Lower leg skin (tissue), 4 donors: ENCODE measurements around the gene RPTOR. TPM values are rescaled to one million over a fixed set of nuclear protein-coding genes. Genes with fewer than 3 reads are reported as not detected.

ENCODE experiments used
- DNase-seq, 2 donors: peaks; one replicate each; pipeline ENCODE4 v3.0.0-alpha.2; 2019; ENCODE audit warnings: low spot score in 2 of 2
- H3K4me3 ChIP-seq: fragments of 200-600 bp; sonication (generic); 2 replicates; pipeline ENCODE4 v1.5.1; 2017; ENCODE audit warnings: mild to moderate bottlenecking, low read depth; ENCODE audit not compliant: poor library complexity, severe bottlenecking
- POLR2A ChIP-seq, 2 donors: fragments of 450-650 bp; IDR thresholded peaks; one replicate each; pipeline ENCODE4 v1.6.1; 2016 to 2017; ENCODE audit warnings: antibody characterized with exemption in 2 of 2, mild to moderate bottlenecking in 1 of 2, moderate library complexity in 1 of 2
- WGBS, 2 donors: methylation state at CpG; one replicate each; pipeline ENCODE4 v1.1.5; 2018; 5-methylcytosine and 5-hydroxymethylcytosine counted together
- intact Hi-C: fragments of 100-400 bp; cut with DNase I; formaldehyde crosslinking; loops from one replicate; pipeline ENCODE4 v1.15.0; 2023; ENCODE audit warnings: low total_unique reads
- total RNA-seq, 4 donors: library from RNA; depleted of rRNA; stranded (reverse); fragments of >200 nt; gene quantifications; one replicate each; pipeline ENCODE4 v1.1.0, GENCODE V29; 2016
- TF ChIP-seq, protein P1 (sequence below), 3 donors: fragments of 450-650 bp; IDR thresholded peaks; one replicate each; pipeline ENCODE4 v1.5.1; 2016; ENCODE audit warnings: antibody characterized with exemption in 3 of 3, mild to moderate bottlenecking in 3 of 3, moderate library complexity in 2 of 3

RPTOR gene
- total RNA-seq, 4 donors from 2014 or later = 30.7 to 68.2 (median 39.8) TPM

DNA sequence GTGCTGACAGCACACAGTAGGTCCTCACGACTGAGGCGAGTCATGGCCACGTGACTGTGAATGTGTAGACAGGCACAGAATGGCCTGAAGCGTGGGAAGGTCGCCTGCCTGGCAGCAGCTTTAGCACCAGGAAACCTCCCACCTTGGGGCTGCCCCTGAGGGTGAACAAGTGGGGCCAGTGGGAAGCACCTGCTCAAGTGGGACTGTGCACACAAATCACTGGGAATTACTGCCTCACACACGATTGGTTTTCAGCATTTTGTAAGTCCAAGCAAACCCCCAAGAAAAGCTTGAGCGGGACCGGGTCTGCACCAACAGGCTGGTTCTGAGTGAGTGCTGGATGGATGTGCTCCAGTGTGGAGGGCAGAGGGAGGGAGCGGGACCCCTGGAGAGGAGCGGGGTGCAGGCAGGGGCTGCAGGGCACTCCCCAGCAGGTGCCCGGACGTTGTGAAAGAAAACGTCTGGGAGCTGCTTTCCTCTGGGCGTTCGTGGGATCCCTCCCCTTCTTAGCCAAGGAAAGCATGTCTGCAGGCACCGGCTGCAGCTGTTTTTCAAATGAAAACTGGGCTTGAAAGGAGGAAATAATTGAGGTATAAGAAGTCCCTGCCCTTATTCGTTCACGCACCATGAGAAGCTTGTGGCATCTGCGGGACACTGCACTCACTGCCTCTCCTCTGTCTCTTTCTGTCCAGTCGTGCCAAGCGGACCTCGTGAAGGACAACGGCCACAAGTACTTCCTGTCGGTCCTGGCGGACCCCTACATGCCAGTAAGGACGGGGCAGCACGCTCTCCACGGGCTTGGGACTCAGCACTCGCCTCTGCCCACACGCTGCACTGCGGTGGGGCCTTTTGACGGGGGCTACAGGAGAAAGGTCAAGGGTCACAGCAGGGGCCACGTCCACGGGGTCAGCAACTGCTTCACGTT, 335.3 kb downstream of the RPTOR start:
- intact Hi-C loops = no loop called here
- WGBS, 2 donors = 86% methylated on average over 34 to 35 of the region's 35 CpGs
- no peak for DNase-seq
- no peak for TF ChIP-seq POLR2A (IDR thresholded peaks at IDR 0.05)
- TF ChIP-seq, protein P1, sequence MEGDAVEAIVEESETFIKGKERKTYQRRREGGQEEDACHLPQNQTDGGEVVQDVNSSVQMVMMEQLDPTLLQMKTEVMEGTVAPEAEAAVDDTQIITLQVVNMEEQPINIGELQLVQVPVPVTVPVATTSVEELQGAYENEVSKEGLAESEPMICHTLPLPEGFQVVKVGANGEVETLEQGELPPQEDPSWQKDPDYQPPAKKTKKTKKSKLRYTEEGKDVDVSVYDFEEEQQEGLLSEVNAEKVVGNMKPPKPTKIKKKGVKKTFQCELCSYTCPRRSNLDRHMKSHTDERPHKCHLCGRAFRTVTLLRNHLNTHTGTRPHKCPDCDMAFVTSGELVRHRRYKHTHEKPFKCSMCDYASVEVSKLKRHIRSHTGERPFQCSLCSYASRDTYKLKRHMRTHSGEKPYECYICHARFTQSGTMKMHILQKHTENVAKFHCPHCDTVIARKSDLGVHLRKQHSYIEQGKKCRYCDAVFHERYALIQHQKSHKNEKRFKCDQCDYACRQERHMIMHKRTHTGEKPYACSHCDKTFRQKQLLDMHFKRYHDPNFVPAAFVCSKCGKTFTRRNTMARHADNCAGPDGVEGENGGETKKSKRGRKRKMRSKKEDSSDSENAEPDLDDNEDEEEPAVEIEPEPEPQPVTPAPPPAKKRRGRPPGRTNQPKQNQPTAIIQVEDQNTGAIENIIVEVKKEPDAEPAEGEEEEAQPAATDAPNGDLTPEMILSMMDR (IDR thresholded peaks at IDR 0.05) = no peak
- H3K4me3 ChIP-seq = no peak overlapping the region

DNA sequence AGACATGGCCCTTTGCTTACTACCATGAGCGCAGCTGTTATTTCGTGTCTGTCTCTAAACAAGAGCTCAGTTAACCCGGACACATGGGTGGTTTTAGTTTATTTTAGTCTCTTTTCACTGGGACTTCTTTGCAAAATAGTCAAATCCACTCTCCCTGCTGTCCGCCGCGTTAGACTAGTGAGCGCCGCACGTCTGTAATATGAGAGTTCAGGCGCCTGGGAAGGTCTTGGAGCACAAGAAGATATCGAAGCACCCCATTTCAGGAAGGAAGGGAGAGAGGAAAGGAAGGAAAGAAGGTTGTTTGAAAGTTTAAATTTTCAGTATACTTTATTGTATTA, 336.0 kb downstream of the RPTOR start:
- no peak for DNase-seq
- intact Hi-C loops = no loop called here
- no peak overlapping the region for H3K4me3 ChIP-seq
- no peak for TF ChIP-seq POLR2A (IDR thresholded peaks at IDR 0.05)
- TF ChIP-seq, protein P1 (IDR thresholded peaks at IDR 0.05) = no peak
- 91 to 94% methylated on average over 11 of the region's 11 CpGs for WGBS, 2 donors

DNA sequence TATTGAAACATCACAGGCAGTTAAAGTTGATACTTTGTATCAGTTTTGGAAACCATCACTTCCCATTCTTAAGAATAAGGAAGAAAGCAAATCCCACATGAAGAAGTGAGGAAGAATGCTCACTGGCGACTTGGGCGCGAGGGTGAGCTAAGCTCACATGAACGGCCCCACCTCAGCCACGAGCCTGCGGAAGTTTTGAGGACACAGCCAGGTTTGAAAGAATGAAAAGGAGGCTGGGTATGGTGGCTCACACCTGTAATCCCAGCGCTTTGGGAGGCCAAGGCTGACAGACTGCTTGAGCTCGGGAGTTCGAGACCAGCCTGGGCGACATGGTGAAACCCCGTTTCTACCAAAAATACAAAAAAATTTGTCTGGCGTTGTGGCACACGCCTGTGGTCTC, 336.7 kb downstream of the RPTOR start:
- intact Hi-C loops = no loop called here
- no peak overlapping the region for H3K4me3 ChIP-seq
- 89% methylated on average over 13 of the region's 13 CpGs for WGBS, 2 donors
- DNase-seq = no peak
- TF ChIP-seq, protein P1 (IDR thresholded peaks at IDR 0.05) = no peak
- TF ChIP-seq POLR2A (IDR thresholded peaks at IDR 0.05) = no peak

DNA sequence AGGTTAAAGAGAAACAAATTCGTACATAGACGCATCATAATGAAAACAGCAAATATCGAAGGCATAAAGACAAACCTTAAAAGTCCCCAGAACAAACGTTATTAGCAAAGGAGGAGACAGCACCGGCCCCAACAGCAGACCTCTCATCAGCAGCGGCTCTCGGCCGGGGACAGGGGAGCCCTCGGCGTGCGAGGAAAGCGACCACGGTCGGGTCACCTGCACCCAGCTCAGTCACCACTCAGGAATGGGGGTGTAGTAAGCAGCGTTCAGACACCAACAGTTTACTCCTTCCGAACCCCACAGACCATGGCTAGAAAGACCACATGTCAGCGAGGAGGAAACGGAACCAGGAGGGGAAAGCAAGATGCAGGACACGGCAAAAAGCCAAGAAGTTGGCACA, 337.7 kb downstream of the RPTOR start:
- intact Hi-C loops = no loop called here
- H3K4me3 ChIP-seq = no peak overlapping the region
- DNase-seq = no peak
- no peak for TF ChIP-seq POLR2A (IDR thresholded peaks at IDR 0.05)
- TF ChIP-seq, protein P1 (IDR thresholded peaks at IDR 0.05) = no peak
- 88 to 93% methylated on average over 19 of the region's 19 CpGs for WGBS, 2 donors

DNA sequence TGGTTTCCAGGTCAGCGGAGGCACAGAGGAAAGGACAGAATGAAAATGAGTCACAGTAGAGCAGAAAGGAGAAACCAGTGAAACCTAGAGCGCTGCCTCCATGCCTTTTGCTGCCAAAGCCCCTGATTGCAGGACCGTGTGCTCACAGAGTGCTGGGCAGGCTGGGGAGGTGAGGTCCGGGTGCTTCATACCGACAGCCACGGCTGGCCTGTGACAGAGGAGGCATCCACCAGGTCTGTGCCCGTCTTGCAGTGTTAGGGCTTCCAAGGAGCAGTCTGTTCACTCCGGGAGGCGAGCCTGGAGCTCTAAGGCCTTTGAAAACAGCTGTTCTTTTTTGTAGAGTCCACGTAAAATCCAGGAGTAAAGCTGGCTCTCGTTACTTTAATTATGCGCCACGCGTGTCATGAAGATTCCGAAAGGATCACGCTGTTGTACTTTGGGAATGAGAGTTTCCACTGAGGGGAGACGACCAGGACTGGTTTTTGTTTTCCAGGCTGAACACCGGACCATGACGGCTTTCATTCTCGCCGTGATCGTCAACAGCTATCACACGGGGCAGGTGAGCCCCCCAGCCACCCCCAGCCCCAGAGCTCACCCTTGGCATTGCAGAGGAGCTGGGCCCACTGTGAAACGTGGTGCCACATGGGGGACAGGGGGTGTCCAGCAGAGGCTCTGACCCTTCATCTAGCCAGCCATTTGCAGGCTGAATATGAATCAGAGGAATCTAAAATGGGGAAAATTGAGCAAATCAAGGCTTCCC, 338.5 kb downstream of the RPTOR start:
- intact Hi-C loops = no loop called here
- no peak for TF ChIP-seq POLR2A (IDR thresholded peaks at IDR 0.05)
- TF ChIP-seq, protein P1 (IDR thresholded peaks at IDR 0.05) = no peak
- H3K4me3 ChIP-seq = no peak overlapping the region
- no peak for DNase-seq
- WGBS, 2 donors = 95 to 96% methylated on average over 24 of the region's 24 CpGs
